Transverse colon (tissue), 4 donors: ENCODE data around the gene SMAD4. TPM values are rescaled to one million over a fixed set of nuclear protein-coding genes. Genes with fewer than 3 reads are reported as not detected.

ENCODE experiments used
- DNase-seq: peaks from one replicate; pipeline ENCODE4 v3.0.0-alpha.2; 2019
- H3K27ac ChIP-seq, 4 donors: fragments of 200-600 bp; sonication (generic); 2 replicates each; pipeline ENCODE4 v1.5.1; 2016 to 2018; ENCODE audit warnings: inconsistent platforms in 4 of 4
- H3K27me3 ChIP-seq: fragments of 200-600 bp; sonication (generic); 2 replicates; pipeline ENCODE4 v1.5.1; 2017; ENCODE audit warnings: inconsistent platforms
- H3K36me3 ChIP-seq, 4 donors: fragments of 200-600 bp; sonication (generic); 2 replicates each; pipeline ENCODE4 v1.5.1; 2017 to 2019; ENCODE audit warnings: inconsistent platforms in 4 of 4
- H3K4me1 ChIP-seq, 4 donors: fragments of 200-600 bp; sonication (generic); 2 replicates each; pipeline ENCODE4 v1.5.1; 2017 to 2020; ENCODE audit warnings: inconsistent platforms in 4 of 4
- H3K4me3 ChIP-seq, 4 donors: fragments of 200-600 bp; sonication (generic); 1 replicate in 1 of 4; 2 replicates in 3 of 4; pipeline versions ENCODE4 v1.5.1 to v1.6.1; 2017 to 2019; ENCODE audit warnings: inconsistent platforms in 4 of 4
- H3K9me3 ChIP-seq, 2 donors: fragments of 200-600 bp; sonication (generic); 2 replicates each; pipeline ENCODE4 v1.5.1; 2017 to 2019; ENCODE audit warnings: inconsistent platforms in 2 of 2
- EP300 ChIP-seq: sonication (generic); formaldehyde crosslinking; IDR thresholded peaks from one replicate; pipeline ENCODE4 v1.6.1; 2017; ENCODE audit warnings: antibody characterized with exemption, low read depth
- POLR2A ChIP-seq: fragments of 450-650 bp; IDR thresholded peaks from one replicate; pipeline ENCODE4 v1.6.1; 2016; ENCODE audit warnings: antibody characterized with exemption, mild to moderate bottlenecking, moderate library complexity
- POLR2AphosphoS5 ChIP-seq, 3 donors: sonication (generic); formaldehyde crosslinking; IDR thresholded peaks; one replicate each; pipeline ENCODE4 v1.6.1; 2016; ENCODE audit warnings: antibody characterized with exemption in 3 of 3
- WGBS, 2 donors: methylation state at CpG; one replicate each; pipeline ENCODE4 v1.1.5; 2018; ENCODE audit warnings: low coverage in 1 of 2; 5-methylcytosine and 5-hydroxymethylcytosine counted together
- in situ Hi-C, 4 donors: fragments of 200-750 bp; cut with MboI; loops; one replicate each; pipeline versions ENCODE4 v1.15.0 to v1.15.1; 2017; ENCODE audit warnings: low sequenced_read_pairs in 3 of 4, low pct_ligation_motif_present in 1 of 4, low pct_unique_long_range_greater_than_20kb in 1 of 4
- intact Hi-C: fragments of 100-400 bp; cut with DNase I; formaldehyde crosslinking; loops from one replicate; pipeline ENCODE4 v1.15.1; 2023; ENCODE audit warnings: low total_unique reads
- total RNA-seq, 4 donors: library from RNA; depleted of rRNA; stranded (reverse); fragments of >200 nt; gene quantifications; one replicate each; pipeline ENCODE4 v1.1.0, GENCODE V29; 2016
- TF ChIP-seq, protein P1 (sequence below), 5 experiments: fragments of 200-600 bp in 3 of 5; fragments of 450-650 bp in 2 of 5; sonication (generic) in 3 of 5; IDR thresholded peaks; 1 replicate in 2 of 5; 2 replicates in 3 of 5; pipeline ENCODE4 v1.5.1; 2016 to 2017; ENCODE audit warnings: antibody characterized with exemption in 5 of 5, inconsistent platforms in 3 of 5, mild to moderate bottlenecking in 2 of 5, moderate library complexity in 1 of 5

Gene SMAD4
- total RNA-seq, 4 donors from 2014 or later = 77.1 to 172 (median 85.6) TPM

DNA sequence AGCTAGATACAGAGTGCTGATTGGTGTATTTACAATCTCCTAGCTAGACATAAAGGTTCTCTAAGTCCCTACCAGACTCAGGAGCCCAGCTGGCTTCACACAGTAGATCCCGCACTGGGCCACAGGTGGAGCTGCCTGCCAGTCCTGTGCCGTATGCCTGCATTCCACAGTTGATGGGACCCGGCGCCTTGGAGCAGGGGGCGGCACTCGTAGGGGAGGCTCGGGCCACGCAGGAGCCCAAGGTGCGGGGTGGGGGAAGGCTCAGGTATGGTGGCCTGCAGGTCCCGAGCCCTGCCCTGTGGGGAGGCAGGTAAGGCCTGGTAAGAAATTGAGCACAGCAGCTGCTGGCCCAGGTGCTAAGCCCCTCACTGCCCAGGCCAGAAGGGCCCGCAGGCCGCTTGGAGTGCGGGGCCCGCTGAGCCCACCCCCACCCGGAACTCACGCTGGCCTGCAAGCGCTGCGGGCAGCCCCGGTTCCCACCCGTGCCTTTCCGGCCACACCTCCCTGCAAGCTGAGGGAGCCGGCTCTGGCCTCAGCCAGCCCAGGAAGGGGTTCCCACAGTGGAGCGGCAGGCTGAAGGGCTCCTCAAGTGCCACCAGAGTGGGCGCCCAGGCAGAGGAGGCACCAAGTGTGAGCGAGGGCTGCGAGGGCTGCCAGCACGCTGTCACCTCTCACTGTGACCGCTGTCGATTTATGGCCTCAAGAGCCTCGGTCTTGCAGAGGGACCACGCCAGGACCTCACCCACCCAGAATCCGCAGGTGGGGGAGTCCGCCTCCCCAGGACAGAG, 91.0 kb downstream of the SMAD4 start:
- TF ChIP-seq POLR2A (no peak), EP300 (no peak), POLR2AphosphoS5 (IDR thresholded peaks at IDR 0.05) (no peak)
- TF ChIP-seq, protein P1, sequence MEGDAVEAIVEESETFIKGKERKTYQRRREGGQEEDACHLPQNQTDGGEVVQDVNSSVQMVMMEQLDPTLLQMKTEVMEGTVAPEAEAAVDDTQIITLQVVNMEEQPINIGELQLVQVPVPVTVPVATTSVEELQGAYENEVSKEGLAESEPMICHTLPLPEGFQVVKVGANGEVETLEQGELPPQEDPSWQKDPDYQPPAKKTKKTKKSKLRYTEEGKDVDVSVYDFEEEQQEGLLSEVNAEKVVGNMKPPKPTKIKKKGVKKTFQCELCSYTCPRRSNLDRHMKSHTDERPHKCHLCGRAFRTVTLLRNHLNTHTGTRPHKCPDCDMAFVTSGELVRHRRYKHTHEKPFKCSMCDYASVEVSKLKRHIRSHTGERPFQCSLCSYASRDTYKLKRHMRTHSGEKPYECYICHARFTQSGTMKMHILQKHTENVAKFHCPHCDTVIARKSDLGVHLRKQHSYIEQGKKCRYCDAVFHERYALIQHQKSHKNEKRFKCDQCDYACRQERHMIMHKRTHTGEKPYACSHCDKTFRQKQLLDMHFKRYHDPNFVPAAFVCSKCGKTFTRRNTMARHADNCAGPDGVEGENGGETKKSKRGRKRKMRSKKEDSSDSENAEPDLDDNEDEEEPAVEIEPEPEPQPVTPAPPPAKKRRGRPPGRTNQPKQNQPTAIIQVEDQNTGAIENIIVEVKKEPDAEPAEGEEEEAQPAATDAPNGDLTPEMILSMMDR (IDR thresholded peaks at IDR 0.05) = no peak
- Histone ChIP-seq H3K4me3 (no peak overlapping the region), H3K36me3 (no peaks in the 10 kb centered on the region), H3K9me3 (no peaks in the 10 kb centered on the region), H3K27ac (no peak overlapping the region), H3K4me1 (no peaks in the 10 kb centered on the region), H3K27me3 (no peaks in the 10 kb centered on the region)
- intact Hi-C loops = no loop called here
- no peak for DNase-seq
- in situ Hi-C loops = loop anchor here (25.0 kb wide), 1 partner anchor 266 kb away; no protein-coding TSS in a partner anchor
- WGBS, 2 donors = 94% methylated on average over 32 of the region's 33 CpGs; no CpG with 5 or more reads in 1 of the 2 donors

DNA sequence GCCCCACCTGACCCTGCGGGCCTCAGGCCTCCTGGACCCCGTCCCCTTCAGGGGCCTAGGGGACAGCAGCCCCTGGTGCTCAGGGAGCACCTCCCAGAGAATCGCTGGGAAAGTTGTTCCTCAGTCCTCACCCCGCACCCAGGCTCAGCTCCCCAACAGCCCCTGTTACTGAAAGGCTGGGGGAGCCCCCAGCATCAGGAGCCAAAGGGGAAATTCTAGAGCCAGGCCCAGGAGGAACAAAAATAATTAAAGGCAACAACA, 91.5 kb downstream of the SMAD4 start:
- 91% methylated on average over 4 of the region's 4 CpGs; no CpG with 5 or more reads in 1 of the 2 donors for WGBS, 2 donors
- Histone ChIP-seq H3K36me3 (no peaks in the 10 kb centered on the region), H3K4me1 (no peaks in the 10 kb centered on the region), H3K9me3 (no peaks in the 10 kb centered on the region), H3K27ac (no peak overlapping the region), H3K27me3 (no peaks in the 10 kb centered on the region), H3K4me3 (no peak overlapping the region)
- TF ChIP-seq, protein P1 (IDR thresholded peaks at IDR 0.05) = no peak
- TF ChIP-seq POLR2A (no peak), EP300 (no peak), POLR2AphosphoS5 (IDR thresholded peaks at IDR 0.05) (no peak)
- in situ Hi-C loops (loop anchor here (25.0 kb wide), 1 partner anchor 266 kb away; no protein-coding TSS in a partner anchor), intact Hi-C loops (no loop called here)
- DNase-seq = no peak

DNA sequence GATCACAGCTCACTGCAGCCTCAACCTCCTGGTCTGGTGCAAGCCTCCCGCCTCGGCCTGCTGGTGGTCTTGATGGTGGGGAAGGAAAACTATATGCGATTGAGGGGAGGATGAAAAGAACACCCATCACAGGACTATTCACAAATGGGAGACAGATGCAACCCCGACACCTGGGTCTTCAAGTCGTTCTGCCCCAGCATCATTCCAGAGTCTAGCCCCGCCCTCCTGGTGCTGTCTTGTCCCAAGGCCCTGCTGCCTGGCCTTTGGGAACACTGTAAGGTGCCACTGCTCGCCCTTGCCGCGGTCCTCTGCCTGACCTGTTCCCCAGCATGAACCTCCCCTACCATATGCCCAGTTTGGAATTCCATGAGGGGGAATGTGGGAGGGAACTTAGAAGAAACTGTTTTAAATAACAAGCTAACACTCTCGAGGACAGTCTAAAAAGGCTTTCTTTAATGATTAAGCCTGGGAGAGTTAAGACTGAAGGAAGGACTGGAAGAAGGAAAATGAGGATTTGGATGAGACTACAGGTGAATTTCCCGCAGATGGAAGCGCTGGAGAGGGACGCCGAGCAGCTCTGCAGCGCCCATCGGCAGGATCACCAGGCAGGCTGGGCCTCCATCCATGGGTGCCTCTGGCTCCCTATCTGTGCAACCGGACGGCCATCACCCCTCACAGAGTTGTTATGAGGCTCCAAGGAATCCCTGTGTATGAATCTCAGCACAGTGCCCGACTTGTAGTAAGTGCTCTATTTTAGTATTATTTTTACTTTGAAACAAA, 92.4 kb downstream of the SMAD4 start:
- Histone ChIP-seq H3K9me3 (no peaks in the 10 kb centered on the region), H3K36me3 (no peaks in the 10 kb centered on the region), H3K4me3 (no peak overlapping the region), H3K27ac (no peak overlapping the region), H3K4me1 (no peaks in the 10 kb centered on the region), H3K27me3 (no peaks in the 10 kb centered on the region)
- intact Hi-C loops = no loop called here
- 83 to 93% methylated on average over 5 to 19 of the region's 19 CpGs for WGBS, 2 donors
- in situ Hi-C loops = loop anchor here (25.0 kb wide), 1 partner anchor 265 kb away; no protein-coding TSS in a partner anchor
- TF ChIP-seq, protein P1 (IDR thresholded peaks at IDR 0.05) = no peak
- TF ChIP-seq POLR2A (no peak), EP300 (no peak), POLR2AphosphoS5 (IDR thresholded peaks at IDR 0.05) (no peak)
- no peak for DNase-seq

DNA sequence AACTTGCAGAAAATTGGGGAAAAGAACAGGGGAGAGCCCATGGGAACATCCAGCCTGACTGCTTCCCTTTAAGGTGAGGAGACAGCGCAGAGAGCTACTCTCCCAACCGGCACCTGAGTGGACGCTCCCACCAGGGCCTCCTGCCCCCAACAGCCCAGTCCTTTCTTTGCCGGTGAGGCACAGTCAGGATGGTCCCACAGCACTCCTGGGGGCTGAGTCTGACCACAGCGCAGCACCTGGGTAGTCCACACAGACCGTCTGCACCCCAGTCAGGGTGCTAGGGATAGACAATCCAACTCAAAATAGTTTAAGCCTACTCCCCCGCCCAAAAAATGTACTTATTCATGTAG, 93.0 kb downstream of the SMAD4 start:
- H3K27me3 ChIP-seq = no peaks in the 10 kb centered on the region
- WGBS, 2 donors = 91% methylated on average over 7 of the region's 7 CpGs; no CpG with 5 or more reads in 1 of the 2 donors
- TF ChIP-seq EP300 = no peak
- TF ChIP-seq, protein P1 (IDR thresholded peaks at IDR 0.05) = no peak
- no peak for TF ChIP-seq POLR2AphosphoS5 (IDR thresholded peaks at IDR 0.05)
- no peak for TF ChIP-seq POLR2A
- no peaks in the 10 kb centered on the region for H3K9me3 ChIP-seq
- in situ Hi-C loops = loop anchor here (25.0 kb wide), 1 partner anchor 264 kb away; no protein-coding TSS in a partner anchor
- H3K36me3 ChIP-seq = no peaks in the 10 kb centered on the region
- intact Hi-C loops = no loop called here
- H3K4me3 ChIP-seq = no peak overlapping the region
- H3K27ac ChIP-seq = no peak overlapping the region
- DNase-seq = no peak
- no peaks in the 10 kb centered on the region for H3K4me1 ChIP-seq
